ENCODE results near the gene BRD2.

The BRD2 gene

GRCh38 chr6:32972353-32973143, 4.2 kb downstream of the BRD2 start:
- DNase-seq (ENCODE audit: low read depth, low spot score) = no peak

GRCh38 chr6:32973144-32974015, 5.0 kb downstream of the BRD2 start:
- no peak for DNase-seq (ENCODE audit: low read depth, low spot score)

GRCh38 chr6:32974016-32974333, 5.6 kb downstream of the BRD2 start:
- DNase-seq (ENCODE audit: low read depth, low spot score) = no peak

- no peak for DNase-seq (ENCODE audit: low read depth, low spot score)
Measured at GRCh38 chr6:32974541-32975308, 6.3 kb downstream of the BRD2 start.

GRCh38 chr6:32975886-32976285, 7.5 kb downstream of the BRD2 start:
- no peak for DNase-seq (ENCODE audit: low read depth, low spot score)

GRCh38 chr6:32976334-32977069, 8.1 kb downstream of the BRD2 start:
- DNase-seq (ENCODE audit: low read depth, low spot score) = no peak

- no peak for DNase-seq (ENCODE audit: low read depth, low spot score)
Measured at GRCh38 chr6:32977272-32977952, 9.0 kb downstream of the BRD2 start.

- DNase-seq (ENCODE audit: low read depth, low spot score) = no peak
Measured at GRCh38 chr6:32977953-32978324, 9.5 kb downstream of the BRD2 start.

GRCh38 chr6:32979720-32980487, 11.5 kb downstream of the BRD2 start:
- no peak for DNase-seq (ENCODE audit: low read depth, low spot score)

GRCh38 chr6:32980488-32981038, 12.2 kb downstream of the BRD2 start:
- DNase-seq (ENCODE audit: low read depth, low spot score) = no peak

GRCh38 chr6:32982084-32982701, 13.8 kb downstream of the BRD2 start:
- no peak for DNase-seq (ENCODE audit: low read depth, low spot score)

GRCh38 chr6:32982702-32983492, 14.5 kb downstream of the BRD2 start:
- DNase-seq (ENCODE audit: low read depth, low spot score) = no peak

- no peak for DNase-seq (ENCODE audit: low read depth, low spot score)
Measured at GRCh38 chr6:32983493-32983848, 15.1 kb downstream of the BRD2 start.

GRCh38 chr6:32983964-32984621, 15.7 kb downstream of the BRD2 start:
- no peak for DNase-seq (ENCODE audit: low read depth, low spot score)

- DNase-seq (ENCODE audit: low read depth, low spot score) = peak; percentile 87
Measured at GRCh38 chr6:32984622-32985389, 16.4 kb downstream of the BRD2 start.

- DNase-seq (ENCODE audit: low read depth, low spot score) = no peak
Measured at GRCh38 chr6:32989368-32989767, 21.0 kb downstream of the BRD2 start.

GRCh38 chr6:32991972-32992371, 23.6 kb downstream of the BRD2 start:
- no peak for DNase-seq (ENCODE audit: low read depth, low spot score)
